Effector memory CD8-positive, alpha-beta T cell (primary cell): Measurements from ENCODE around the gene FAM193A.
"Not testable (repeated sequence)": the region's sequence is repeated elsewhere in the genome, so short reads cannot be mapped to it uniquely, and the experiment has no call there.

Experiments used
- ATAC-seq: fragments of 150-1000 bp; cut with Tn5 transposase; replicated peaks from 2 replicates; pipeline ENCODE4 v1.10.0; 2021; ENCODE audit warnings: mild to moderate bottlenecking, moderate library complexity
- DNase-seq, 3 experiments: peaks; one replicate each; pipeline ENCODE4 v3.0.0; 2021
- H3K27ac Mint-ChIP-seq, 2 donors: one replicate each; pipeline ENCODE4 v1.8.0; 2022; ENCODE audit warnings: mild to moderate bottlenecking in 2 of 2, mixed read lengths in 2 of 2, moderate library complexity in 2 of 2
- H3K27me3 Mint-ChIP-seq, 2 donors: one replicate each; pipeline ENCODE4 v1.8.0; 2022; ENCODE audit warnings: mixed read lengths in 2 of 2
- H3K36me3 Mint-ChIP-seq: one replicate; pipeline ENCODE4 v1.8.0; 2022; ENCODE audit warnings: mild to moderate bottlenecking, moderate library complexity, mixed read lengths; ENCODE audit not compliant: insufficient read depth
- H3K4me1 Mint-ChIP-seq, 2 donors: one replicate each; pipeline ENCODE4 v1.8.0; 2022; ENCODE audit warnings: low read depth in 2 of 2, mixed read lengths in 2 of 2
- H3K4me3 Mint-ChIP-seq, 2 donors: one replicate each; pipeline ENCODE4 v1.8.0; 2022; ENCODE audit warnings: mild to moderate bottlenecking in 2 of 2, mixed read lengths in 2 of 2, moderate library complexity in 2 of 2
- H3K9me3 Mint-ChIP-seq, 2 donors: one replicate each; pipeline ENCODE4 v1.8.0; 2022; ENCODE audit warnings: mixed read lengths in 2 of 2

The FAM193A gene

DNA sequence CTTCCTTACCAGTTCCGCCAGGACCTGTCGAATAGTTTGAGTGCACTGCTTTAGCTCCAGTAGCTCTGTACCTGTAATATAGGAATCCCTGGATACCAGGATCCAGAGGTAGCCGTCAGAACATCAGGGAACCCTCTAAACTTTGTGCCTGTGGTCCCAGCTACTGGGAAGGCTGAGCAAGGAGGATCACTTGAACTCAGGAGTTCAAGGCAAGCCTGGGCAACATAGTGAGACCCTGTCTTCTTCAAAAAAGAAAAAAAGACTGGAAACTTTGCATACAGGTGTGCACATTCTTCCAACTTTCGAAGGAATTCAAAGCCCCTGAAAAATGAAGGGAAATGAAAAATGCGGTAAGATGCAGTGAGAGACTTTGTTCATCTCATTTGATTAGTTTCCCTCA, 32.6 kb upstream of the FAM193A start:
- H3K4me3 Mint-ChIP-seq = no peak overlapping the region
- no peaks in the 10 kb centered on the region for H3K27me3 Mint-ChIP-seq
- H3K4me1 Mint-ChIP-seq = peaks cover 18 to 34% of the 10 kb centered on the region in 2 donors
- peak overlapping the region in 1 of 2 donors; percentile 57 for H3K27ac Mint-ChIP-seq
- H3K9me3 Mint-ChIP-seq = no peaks in the 10 kb centered on the region
- DNase-seq (no peak), ATAC-seq (no peak)
- peaks cover 93% of the 10 kb centered on the region for H3K36me3 Mint-ChIP-seq

DNA sequence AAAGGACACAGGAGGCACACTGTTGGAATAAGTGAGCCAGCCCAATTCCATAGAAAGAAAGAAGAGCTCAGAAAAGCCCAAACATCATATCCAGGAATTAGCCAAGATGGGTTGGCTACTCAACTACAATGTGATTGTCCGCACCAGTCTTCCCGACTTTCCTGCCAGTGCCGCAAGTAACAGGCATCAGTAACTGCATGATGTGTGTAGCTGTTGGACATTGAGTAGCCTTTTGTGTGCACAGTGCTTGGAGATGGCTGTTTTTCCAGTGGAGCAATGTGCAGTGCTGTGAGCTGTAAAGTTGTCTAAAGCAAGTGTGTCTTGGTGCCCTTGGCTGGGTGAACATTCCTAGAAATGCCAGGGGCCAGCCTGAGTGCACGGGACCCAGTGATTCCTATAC, 29.2 kb upstream of the FAM193A start:
- Mint-ChIP-seq H3K9me3 (no peaks in the 10 kb centered on the region), H3K27ac (peak overlapping the region; percentile 47 to 58), H3K4me1 (peaks cover 28 to 46% of the 10 kb centered on the region in 2 donors), H3K4me3 (no peak overlapping the region), H3K36me3 (peaks cover 83% of the 10 kb centered on the region), H3K27me3 (no peaks in the 10 kb centered on the region)
- ATAC-seq = no peak
- no peak for DNase-seq

DNA sequence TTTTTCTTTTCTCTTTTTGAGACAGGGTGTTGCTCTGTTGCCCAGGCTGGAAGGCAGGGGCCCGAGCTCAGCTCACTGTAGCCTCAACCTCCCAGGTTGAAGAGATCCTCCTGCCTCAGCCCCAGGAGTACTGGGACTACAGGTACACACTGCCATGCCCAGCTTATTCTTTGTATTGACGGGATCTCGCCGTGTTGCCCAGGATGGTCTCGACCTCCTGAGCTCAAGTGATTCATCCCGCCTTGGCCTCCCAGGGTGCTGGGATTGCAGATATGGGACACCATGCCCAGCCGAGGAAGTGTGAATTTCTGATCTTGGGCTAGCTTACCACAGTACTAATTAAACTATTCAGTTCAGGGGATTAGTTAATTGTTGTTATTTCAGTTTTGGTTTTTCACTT, 28.6 kb upstream of the FAM193A start:
- H3K27ac Mint-ChIP-seq = peak overlapping the region in 1 of 2 donors; percentile 58
- no peak overlapping the region for H3K4me3 Mint-ChIP-seq
- H3K36me3 Mint-ChIP-seq = peaks cover 82% of the 10 kb centered on the region
- H3K4me1 Mint-ChIP-seq = peaks cover 28 to 46% of the 10 kb centered on the region in 2 donors
- DNase-seq = no peak
- no peaks in the 10 kb centered on the region for H3K9me3 Mint-ChIP-seq
- no peaks in the 10 kb centered on the region for H3K27me3 Mint-ChIP-seq
- no peak for ATAC-seq

DNA sequence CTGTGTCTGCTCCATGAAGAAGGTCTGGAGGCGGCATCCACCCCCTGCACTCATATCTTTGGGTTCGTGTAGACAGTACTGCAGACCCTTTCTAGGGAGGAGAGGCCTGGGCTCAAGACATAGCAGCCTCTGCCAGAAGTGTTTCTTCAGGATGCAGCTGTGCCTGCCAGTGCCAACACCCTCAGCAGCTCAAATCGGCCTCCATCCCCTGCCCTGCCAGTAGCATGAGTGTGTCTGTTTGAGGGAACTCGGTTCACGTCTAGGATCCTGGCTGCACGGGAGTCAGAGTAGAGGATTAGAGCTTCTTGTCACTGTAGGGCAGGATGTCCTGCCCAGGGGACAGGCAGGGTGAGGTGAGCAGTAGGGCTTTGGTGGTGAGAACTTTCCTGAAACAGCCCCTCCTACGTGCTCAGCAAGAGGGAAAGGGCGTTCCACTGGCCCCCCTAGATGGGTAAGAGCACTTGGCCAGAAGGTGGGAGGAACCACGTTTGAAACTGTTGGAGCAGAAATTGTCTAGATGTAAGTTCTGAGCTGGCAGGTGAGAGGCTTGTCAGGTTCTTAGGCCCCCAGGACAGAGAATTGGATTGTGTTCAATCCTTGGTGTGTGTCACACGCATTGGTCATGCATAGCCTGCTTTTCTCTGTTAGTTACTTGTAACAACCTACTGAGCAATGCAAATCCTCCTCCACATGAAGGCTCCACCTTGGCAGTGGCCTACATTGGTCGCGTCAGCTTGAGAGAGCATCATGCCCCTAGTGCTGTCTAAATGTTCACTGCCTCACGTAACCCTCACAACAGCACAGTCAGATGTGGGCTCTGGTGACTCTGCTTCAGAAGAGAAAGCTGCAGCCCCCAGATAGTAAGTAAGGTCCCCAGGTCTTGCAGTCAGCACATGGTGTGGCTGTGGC, 25.8 kb upstream of the FAM193A start:
- DNase-seq (no peak), ATAC-seq (no peak)
- Mint-ChIP-seq H3K27ac (peak overlapping the region; percentile 90 to 91), H3K36me3 (peaks cover 78% of the 10 kb centered on the region), H3K9me3 (no peaks in the 10 kb centered on the region), H3K4me1 (peaks cover 23 to 39% of the 10 kb centered on the region in 2 donors), H3K27me3 (no peaks in the 10 kb centered on the region), H3K4me3 (peak overlapping the region; percentile 53 to 59)

DNA sequence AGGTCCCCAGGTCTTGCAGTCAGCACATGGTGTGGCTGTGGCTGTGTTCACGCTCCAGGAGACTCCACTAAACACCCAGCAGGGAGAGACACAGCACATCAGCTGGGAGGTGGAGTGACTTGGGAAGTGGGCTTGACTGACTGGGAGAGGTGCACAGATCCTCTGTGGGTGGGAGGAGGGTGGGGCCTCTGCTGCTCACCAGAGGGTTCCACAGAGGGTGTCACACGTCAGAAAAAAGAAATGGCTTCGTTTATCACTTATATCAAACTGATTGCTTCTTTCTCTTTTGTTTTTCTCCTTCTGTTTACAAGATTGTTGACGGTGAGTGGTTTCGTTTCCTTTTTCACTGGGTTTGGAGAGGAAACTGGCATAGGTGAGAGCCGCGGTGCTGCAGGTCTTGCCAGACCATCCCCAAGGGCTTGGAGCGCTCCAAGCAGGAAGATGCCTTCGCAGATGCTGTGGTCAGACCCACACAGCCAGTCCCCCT, 24.8 kb upstream of the FAM193A start:
- DNase-seq = peak in 2 of 3 experiments; percentile 10 to 32
- H3K4me3 Mint-ChIP-seq = peak overlapping the region; percentile 43 to 57
- H3K27ac Mint-ChIP-seq = peak overlapping the region; percentile 93 to 99
- H3K27me3 Mint-ChIP-seq = no peaks in the 10 kb centered on the region
- H3K36me3 Mint-ChIP-seq = peaks cover 77% of the 10 kb centered on the region
- H3K4me1 Mint-ChIP-seq = peaks cover 24 to 35% of the 10 kb centered on the region in 2 donors
- no peaks in the 10 kb centered on the region for H3K9me3 Mint-ChIP-seq
- ATAC-seq = peak; percentile 75

DNA sequence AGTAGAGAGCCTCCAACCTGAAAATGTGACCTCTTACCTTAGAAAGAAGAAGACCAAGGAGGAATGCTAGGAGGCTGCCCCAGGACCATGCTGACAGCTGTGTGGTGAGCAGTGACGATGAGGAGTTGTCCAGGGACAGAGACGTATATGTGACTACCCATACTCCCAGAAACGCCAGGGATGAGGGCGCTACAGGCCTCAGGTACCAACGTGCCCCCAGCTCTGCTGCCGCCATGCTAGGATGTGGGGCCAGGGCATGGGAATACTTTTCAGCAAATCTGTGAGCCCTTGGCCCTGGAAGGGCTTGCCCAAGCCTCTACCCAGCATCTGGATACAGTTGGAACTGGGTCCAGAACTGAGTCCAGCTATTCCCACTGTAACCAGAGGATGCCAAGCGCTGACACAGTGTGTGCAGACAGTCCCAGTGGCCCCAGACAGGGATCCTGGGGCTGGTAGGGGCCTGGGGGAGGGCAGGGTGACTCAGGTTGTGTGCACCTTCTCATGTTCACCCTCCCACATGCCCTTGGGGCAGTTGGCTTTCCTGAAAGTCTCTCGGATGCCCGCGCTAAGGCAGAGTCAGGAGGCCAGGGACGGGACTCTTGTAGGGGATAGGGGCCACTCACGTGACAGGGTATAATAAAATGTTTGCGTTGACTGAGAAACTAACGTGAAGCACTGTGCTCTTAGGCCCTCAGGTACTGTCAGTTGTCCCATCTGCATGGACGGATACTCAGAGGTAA, 23.9 kb upstream of the FAM193A start:
- ATAC-seq = no peak
- Mint-ChIP-seq H3K9me3 (no peaks in the 10 kb centered on the region), H3K4me1 (peaks cover 24 to 26% of the 10 kb centered on the region in 2 donors), H3K4me3 (peak overlapping the region; percentile 43 to 57), H3K36me3 (peaks cover 74% of the 10 kb centered on the region), H3K27me3 (no peaks in the 10 kb centered on the region), H3K27ac (peak overlapping the region; percentile 93 to 99)
- no peak for DNase-seq

DNA sequence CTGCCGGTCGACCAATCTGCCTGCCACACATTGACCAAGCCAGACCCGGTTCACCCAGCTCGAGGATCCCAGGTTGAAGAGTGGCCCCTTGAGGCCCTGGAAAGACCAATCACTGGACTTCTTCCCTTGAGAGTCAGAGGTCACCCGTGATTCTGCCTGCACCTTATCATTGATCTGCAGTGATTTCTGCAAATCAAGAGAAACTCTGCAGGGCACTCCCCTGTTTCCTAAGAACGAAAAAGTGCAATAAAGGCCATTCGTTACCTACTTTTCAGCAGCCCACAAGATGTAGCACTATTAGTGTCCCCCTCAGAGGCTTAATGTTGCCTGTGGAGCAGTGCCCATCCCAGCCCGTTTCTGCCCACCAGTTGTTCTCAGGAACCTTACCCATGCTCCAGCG, 22.3 kb upstream of the FAM193A start:
- not testable (repeated sequence) for ATAC-seq, DNase-seq, H3K9me3 Mint-ChIP-seq, H3K4me3 Mint-ChIP-seq, H3K27me3 Mint-ChIP-seq
- peak overlapping the region; percentile 73 to 99 for H3K27ac Mint-ChIP-seq
- H3K36me3 Mint-ChIP-seq = peaks cover 66% of the 10 kb centered on the region
- H3K4me1 Mint-ChIP-seq = peaks cover 19 to 25% of the 10 kb centered on the region in 2 donors

DNA sequence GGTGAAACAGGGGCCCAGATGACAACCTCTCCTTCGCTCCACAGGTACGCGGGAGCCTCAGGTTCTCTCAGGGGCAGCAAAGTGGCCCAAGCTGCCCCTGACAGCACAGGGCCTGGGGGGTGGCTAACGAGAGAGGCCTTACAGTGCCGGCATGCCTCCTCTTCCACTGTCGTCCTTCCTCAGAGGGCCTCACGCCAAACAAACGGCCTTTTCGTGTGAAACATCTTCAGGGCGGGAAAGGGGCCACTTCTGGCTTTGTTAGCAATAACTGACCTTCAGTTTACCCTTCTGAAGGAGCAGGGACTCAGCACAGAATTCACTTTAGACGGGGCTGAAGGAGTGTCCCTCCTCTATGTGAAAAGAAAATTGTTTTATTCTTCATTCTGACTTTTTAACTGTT, 21.5 kb upstream of the FAM193A start:
- Mint-ChIP-seq H3K36me3 (peaks cover 64% of the 10 kb centered on the region), H3K27ac (peak overlapping the region in 1 of 2 donors; percentile 73), H3K4me1 (peaks cover 17 to 18% of the 10 kb centered on the region in 2 donors)
- not testable (repeated sequence) for H3K4me3 Mint-ChIP-seq, H3K27me3 Mint-ChIP-seq, H3K9me3 Mint-ChIP-seq, ATAC-seq, DNase-seq

DNA sequence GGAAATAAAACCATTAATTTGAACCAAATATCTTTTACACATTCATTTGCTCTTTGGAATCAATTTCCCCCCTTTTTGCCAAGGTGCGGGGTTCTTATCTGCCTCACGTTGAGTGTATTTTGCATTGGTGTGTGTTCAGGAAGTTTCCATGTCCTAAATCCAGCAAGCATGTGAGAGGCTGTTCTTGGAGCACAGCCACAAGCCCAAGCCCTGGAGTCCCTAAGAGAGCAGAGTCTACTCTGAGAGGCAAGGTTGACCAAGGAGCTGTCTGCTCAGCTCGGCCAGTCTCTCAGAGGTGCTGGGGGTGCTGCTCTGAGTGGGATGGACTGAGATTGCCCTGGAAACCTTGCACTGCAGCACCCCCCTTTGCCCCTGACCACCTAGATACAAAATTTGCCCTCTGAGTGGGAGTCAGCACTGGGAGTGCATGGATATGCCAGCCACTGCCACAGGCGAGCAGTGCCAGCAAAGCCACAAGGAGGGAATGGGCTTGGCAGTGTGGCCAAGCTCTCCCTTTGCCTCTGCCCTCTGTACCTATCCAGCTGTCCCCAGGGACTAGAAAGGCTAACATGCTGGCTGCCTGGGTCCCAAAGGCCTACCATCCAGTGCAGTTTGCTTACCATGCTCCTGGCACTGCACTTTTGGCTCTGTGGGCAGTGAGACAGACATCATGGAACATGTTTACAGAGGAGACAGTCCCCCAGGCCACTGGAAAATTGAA, 20.5 kb upstream of the FAM193A start:
- Mint-ChIP-seq H3K27ac (peak overlapping the region in 1 of 2 donors; percentile 69), H3K36me3 (peaks cover 61% of the 10 kb centered on the region), H3K9me3 (no peaks in the 10 kb centered on the region), H3K27me3 (no peaks in the 10 kb centered on the region), H3K4me3 (no peak overlapping the region), H3K4me1 (peaks cover 8% of the 10 kb centered on the region in 2 donors)
- no peak for ATAC-seq
- no peak for DNase-seq

DNA sequence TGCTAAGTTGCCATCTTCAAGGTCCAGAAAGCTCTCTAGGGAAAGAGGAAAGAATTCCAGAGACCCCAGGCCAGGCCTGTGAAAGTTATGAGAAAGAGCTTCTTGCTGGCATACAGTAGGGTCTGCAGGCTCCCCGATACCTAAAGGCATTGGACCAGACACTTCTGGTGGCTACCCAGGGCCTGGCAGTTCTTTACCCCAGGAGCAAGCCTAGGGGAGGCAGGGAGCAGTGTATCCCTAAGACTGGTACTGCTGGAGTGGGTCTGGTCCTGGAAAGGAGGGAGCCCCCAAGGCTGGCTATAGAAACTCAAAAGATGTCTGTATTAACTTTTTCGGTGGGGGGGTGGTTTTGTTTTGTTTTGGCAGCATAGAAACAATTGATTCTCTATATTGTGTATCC, 19.8 kb upstream of the FAM193A start:
- no peaks in the 10 kb centered on the region for H3K9me3 Mint-ChIP-seq
- peak overlapping the region in 1 of 2 donors; percentile 69 for H3K27ac Mint-ChIP-seq
- ATAC-seq = no peak
- no peaks in the 10 kb centered on the region for H3K27me3 Mint-ChIP-seq
- no peak for DNase-seq
- peaks cover 6 to 8% of the 10 kb centered on the region in 2 donors for H3K4me1 Mint-ChIP-seq
- H3K4me3 Mint-ChIP-seq = no peak overlapping the region
- H3K36me3 Mint-ChIP-seq = peaks cover 64% of the 10 kb centered on the region

DNA sequence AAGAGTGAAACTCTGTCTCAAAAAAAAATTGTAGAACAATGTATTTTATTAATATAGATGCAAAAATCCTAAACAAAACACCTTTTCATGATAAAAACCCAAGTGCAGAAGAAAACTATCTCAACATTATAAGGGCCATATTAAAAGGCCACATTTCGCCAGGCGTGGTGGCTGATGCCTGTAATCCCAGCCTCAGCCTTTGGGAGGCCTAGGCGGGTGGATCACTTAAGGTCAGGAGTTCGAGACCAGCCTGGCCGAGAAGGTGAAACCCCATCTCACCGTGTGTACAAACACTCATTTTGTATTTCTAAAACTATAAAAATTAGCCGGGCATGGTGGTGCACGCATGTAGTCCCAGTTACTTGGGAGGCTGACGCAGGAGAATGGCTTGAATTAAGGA, 9.9 kb upstream of the FAM193A start:
- Mint-ChIP-seq H3K9me3 (no peaks in the 10 kb centered on the region), H3K36me3 (peaks cover 24% of the 10 kb centered on the region)

DNA sequence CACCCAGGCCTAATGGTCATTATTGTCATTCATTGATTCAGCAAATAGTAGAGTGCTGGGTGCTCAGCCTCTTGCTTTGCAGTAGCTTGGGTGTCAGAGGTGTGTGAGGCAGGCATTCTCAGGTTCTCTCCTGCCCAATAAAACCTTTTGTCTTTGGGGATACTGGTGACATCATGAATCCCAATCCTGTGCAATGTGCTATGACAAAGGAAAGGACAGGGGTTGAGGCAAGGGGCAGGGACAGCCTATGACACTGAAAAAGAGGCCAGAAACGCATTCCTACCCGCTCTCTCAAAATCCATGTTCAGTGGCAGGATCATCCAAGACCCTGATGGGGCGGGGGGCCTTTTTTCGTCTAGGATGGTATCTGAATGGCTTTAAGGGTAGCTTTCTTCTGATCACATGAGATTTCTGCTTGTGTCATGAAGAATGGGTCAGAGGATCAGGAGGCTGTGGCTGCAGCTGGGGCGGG, 1.5 kb upstream of the FAM193A start:
- Mint-ChIP-seq H3K36me3 (peaks cover 24% of the 10 kb centered on the region), H3K4me1 (peaks cover 11 to 12% of the 10 kb centered on the region in 2 donors), H3K4me3 (peak overlapping the region; percentile 82 to 83), H3K9me3 (no peaks in the 10 kb centered on the region), H3K27ac (peak overlapping the region; percentile 77 to 86), H3K27me3 (no peaks in the 10 kb centered on the region)
- DNase-seq (no peak), ATAC-seq (no peak)

More for the DNA sequence above, 9.9 kb upstream of the FAM193A start:
- DNase-seq (no peak), ATAC-seq (no peak)
- Mint-ChIP-seq H3K4me3 (no peak overlapping the region), H3K27ac (no peak overlapping the region), H3K27me3 (no peaks in the 10 kb centered on the region), H3K4me1 (no peaks in the 10 kb centered on the region)
